T47D (cell line): ENCODE measurements around the gene C1orf56.
"Not testable (repeated sequence)": the region's sequence is repeated elsewhere in the genome, so short reads cannot be mapped to it uniquely, and the experiment has no call there.

ENCODE experiments used
- DNase-seq, 2 experiments: peaks; one replicate each; pipeline versions ENCODE4 v3.0.0 to v3.0.0-alpha.2; 2011 to 2012; ENCODE audit warnings: low read depth in 1 of 2, low spot score in 1 of 2
- JUND ChIP-seq: IDR thresholded peaks from 2 replicates; pipeline ENCODE4 v1.6.1; 2012; ENCODE audit warnings: low read depth
- in situ Hi-C: cut with HindIII; loops from 2 replicates; pipeline ENCODE4 v1.10.0; 2016; ENCODE audit warnings: low sequenced_read_pairs, low pct_unique_long_range_greater_than_20kb

Gene C1orf56

DNA sequence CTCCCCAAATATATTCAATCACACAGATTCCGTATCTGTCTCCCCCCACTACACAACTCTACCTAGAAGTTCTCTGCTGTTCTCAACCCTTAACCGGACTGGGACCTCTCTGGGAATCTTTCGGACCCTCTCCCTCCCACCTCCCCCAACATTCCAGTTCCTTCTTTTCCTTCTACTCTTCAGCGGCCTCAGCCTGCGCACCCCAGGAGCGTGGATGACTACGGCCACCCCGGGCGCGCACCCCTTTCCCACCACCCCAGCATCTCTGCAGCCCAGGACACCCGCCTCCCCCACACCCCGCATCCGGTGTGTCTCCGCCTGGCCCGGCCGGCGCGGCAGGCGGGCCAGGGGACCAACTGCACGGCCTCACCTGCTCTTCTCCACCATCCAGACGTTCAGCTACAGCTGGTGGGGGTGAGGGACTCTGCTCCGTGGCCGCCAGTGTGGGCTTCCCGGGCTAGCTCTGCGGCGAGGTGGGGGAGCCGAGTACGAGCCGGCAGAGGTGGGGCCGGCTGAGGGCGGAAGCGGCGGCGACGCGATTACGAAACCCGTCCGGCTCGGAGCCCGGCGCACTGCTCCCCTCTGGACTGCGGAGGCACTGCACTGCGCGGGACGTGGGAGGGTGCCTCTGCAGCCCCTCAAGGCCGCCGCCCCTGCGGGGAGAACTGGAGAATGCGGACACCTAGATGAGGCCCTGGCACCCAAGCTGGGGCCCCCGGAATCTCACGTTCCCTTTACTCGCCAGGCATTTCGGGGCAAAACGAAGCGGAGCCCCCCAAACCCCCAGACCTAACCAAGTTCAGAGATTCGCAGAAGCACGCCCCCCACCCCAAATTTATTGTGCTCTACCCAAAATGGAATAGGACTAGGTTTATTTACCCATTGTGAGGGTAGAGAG lies 11.8 kb downstream of the C1orf56 start, which contains the start of gene CDC42SE1:
Gene CDC42SE1, minus strand, starts transcription at position 514 of the 898 bp plus-strand sequence. CDS start 3,892 bp downstream, outside the sequence.
- no peak for TF ChIP-seq JUND
- DNase-seq: peak; percentile 86 to 88
- in situ Hi-C loops: no loop called here

DNA sequence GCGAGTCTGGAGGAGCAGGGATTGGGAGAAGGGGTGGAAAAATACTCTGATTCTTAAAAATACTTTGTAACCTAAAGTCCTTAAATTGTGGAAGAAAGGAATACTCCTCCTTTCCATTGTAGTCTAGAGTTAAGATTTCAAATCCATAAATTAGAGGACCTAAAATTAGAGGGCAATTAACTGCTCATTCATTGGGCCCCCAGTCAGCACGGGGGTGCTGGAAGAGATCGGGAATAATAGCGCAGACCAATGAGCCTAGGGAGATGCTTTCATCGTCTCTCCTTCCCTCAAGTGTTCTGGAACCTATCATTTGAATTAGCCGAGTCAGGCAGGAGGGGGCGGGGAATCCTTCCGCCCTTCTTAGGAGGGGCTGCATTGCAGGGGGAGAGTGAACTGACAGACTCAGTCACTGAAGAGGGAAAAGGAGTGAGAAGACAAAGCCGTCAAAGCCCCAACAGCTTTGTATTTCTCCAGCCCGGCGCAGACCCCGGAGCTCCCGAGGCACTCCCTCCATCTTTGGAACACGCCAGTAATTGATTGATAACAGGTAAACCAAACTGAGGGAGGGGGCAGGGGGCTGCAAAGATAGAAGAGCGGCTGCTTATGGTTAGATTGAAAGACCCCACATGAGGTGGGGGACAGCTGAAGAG lies 12.6 kb downstream of the C1orf56 start, which contains the start of gene MLLT11:
Gene MLLT11, plus strand, starts transcription at position 391 of the 650 bp plus-strand sequence. CDS start 6,828 bp downstream, outside the sequence.
- in situ Hi-C loops: no loop called here
- peak; percentile 55 to 64 for DNase-seq
- no peak for TF ChIP-seq JUND

DNA sequence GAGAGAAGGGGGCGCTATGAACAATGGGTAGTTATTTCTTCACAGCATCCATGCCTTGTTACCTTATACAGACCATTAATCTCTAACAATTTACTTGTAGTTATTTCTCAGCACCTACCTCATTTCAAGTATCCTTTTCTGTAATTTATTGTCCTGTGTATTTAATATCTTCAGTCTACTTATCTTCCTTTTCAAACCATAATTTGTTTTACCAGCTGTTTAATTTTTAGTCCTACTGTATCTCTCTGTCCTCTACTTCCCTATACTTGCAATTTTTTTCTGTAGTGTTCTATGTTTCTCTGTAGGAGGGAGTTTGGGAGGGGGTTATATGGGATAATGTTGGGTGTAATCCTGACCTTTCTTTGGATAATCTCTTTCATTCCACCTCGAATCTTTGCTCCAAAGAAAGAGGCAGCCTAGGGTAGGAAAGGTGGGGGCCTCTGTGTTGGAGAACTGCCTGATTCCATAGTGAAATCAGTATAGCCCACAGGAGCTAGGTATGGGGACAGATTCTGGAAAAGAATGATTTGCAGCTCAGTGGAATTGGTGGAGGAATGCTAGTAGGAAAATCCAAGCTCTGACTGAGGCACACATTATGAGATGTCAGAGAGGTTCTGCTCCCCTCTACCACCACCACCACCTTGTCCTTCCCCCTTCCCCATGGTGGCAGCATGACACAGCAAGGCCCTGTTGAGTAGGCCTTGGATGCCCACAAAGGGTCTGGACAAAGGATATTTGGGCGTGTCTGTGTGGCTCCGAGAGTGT lies 13.3 kb downstream of the C1orf56 start:
- DNase-seq: no peak
- TF ChIP-seq JUND: no peak
- in situ Hi-C loops: no loop called here

GRCh38 chr1:151061704-151062103 lies 14.2 kb downstream of the C1orf56 start:
- in situ Hi-C loops: no loop called here
- DNase-seq: no peak
- TF ChIP-seq JUND: no peak

DNA sequence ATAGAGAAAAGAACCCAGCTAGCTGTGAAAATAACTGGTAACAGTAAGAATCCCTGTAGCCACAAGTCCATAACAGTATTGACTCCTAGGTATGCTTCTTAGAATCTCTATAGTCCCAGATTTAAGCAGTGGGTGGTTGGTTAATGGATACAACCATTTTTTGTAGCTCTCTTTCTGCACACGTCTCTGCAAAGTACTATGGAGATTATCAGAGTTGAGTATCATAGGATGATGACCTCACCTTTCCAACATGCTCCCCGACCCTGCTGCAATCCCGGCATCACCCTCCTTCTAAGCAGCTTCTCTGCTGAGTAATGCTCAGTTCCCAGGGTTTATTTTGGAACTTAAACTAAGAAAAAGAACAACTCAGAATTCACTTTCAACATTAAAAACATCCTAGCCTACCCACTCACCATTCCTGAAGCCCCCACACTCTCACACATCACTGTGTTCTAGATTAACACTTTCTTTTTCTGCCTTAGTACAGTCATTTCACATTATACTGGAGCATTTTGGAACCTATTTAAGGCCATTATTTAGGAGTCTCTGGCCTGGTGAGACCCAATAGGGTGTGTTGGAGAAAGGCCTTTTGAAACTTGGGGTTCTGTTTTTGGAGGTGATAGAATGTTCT lies 15.3 kb downstream of the C1orf56 start:
- TF ChIP-seq JUND: no peak
- no peak for DNase-seq
- in situ Hi-C loops: no loop called here

DNA sequence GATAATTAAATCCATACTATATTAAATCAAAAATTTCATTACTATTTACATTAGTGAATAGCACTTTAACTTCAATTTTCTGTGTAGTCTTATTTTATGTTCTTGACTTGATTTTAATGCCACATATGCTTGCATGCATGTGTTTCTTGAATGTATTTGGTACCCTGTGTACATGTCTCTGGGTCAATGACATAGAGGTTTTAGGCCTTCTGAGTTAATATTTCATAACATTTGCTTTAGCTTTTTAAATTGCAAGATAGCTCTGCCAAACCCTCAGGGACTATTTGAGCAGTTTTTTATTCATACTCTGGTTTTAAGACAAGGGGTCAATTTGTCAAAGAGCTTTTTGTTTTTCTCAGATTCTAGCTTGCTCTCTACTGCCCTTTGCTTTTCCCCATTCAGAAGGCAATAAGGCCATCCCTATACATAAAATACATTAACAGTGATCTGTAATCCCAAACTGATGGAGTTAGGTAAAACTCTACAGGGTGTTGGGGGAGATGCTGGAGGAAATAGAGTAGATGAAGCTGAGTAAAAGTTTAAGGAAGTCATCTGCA lies 17.6 kb downstream of the C1orf56 start:
- no peak for TF ChIP-seq JUND
- no peak for DNase-seq
- in situ Hi-C loops: no loop called here

DNA sequence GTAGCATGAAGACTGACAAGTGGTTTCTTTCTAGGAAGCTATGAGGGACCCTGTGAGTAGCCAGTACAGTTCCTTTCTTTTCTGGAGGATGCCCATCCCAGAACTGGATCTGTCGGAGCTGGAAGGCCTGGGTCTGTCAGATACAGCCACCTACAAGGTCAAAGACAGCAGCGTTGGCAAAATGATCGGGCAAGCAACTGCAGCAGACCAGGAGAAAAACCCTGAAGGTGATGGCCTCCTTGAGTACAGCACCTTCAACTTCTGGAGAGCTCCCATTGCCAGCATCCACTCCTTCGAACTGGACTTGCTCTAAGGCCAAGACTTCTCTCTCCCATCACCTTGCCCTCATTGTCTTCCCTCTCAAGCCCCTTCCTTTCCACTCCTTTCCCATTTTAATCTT lies 19.6 kb downstream of the C1orf56 start:
- no peak for DNase-seq
- in situ Hi-C loops: no loop called here
- no peak for TF ChIP-seq JUND

- in situ Hi-C loops: no loop called here
- no peak for DNase-seq
- TF ChIP-seq JUND: no peak
Observed at GRCh38 chr1:151069103-151069486, 21.5 kb downstream of the C1orf56 start.

GRCh38 chr1:151070474-151071276 lies 23.1 kb downstream of the C1orf56 start, which contains the start of gene GABPB2:
GABPB2 (plus strand) TSS chr1:151070761; CDS start chr1:151088190, 17,429 bp downstream.
- in situ Hi-C loops: no loop called here
- peak; percentile 83 to 97 for DNase-seq
- TF ChIP-seq JUND: peak; percentile 71

DNA sequence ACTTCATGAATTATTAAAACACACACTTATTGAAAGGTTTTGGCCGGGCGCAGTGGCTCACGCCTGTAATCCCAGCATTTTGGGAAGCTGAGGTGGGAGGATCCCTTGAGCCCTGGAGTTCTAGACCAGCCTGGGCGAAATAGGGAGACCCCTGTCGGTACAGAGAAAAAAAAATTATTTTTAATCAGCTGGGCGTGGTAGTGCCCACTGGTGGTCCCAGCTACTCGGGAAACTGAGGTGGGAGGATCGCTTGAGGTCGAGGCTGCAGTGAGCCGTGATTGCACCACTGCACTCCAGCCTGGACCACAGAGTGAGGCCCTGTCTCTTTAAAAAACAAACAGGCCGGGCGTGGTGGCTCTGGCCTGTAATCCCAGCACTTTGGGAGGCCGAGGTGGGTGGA lies 24.7 kb downstream of the C1orf56 start:
- TF ChIP-seq JUND: no peak
- in situ Hi-C loops: no loop called here
- DNase-seq: no peak

DNA sequence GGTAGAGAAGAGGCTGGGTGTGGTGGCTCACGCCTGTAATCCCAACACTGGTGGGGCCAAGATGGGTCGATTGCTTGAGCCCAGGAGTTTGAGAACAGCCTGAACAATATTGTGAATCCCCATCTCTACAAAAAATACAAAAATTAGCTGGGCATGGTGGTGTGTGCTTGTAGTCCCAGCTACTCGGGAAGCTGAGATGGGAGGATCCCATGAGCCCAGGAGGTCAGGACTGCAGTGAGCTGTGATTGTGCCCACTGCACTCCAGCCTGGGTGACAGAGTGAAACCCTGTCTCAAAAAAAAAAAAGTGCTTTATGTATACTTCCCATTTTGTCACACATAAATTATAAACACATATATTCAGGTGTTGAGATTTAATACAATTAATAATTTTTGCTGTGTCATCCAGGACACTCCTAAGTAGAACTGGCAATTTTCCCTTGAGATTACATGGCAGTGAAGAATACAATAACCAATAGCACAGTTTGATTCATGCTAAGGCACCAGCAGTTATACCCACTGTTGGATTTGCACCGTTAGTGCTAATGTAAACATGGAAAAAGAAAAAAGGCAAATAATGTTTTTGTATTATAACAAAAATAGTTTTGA lies 38.5 kb downstream of the C1orf56 start:
- TF ChIP-seq JUND: no peak
- in situ Hi-C loops: no loop called here

DNA sequence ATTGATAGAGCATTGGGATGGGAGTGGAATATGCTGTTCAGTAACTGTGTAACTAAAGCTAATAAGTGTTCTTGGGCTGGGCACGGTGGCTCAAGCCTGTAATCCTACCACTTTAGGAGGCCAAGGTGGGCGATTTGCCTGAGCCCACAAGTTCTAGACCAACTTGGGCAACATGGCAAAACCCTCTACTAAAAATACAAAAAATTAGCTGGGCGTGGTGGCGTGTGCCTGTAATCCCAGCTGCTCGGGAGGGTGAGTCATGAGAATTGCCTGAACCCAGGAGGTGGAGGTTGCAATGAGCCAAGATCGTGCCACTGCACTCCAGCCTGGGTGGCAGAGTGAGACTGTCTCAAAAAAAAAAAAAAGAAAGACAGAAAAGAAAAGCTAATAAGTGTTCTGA lies 49.9 kb downstream of the C1orf56 start:
- in situ Hi-C loops, DNase-seq: not testable (repeated sequence)

More for the DNA sequence above, 38.5 kb downstream of the C1orf56 start:
- no peak for DNase-seq
